ENCODE results near the gene KHDRBS2. TPM values are rescaled to one million over a fixed set of nuclear protein-coding genes. Genes with fewer than 3 reads are reported as not detected.

KHDRBS2 gene
- total RNA-seq, 1 experiment from 2014 or later: not detected

DNA sequence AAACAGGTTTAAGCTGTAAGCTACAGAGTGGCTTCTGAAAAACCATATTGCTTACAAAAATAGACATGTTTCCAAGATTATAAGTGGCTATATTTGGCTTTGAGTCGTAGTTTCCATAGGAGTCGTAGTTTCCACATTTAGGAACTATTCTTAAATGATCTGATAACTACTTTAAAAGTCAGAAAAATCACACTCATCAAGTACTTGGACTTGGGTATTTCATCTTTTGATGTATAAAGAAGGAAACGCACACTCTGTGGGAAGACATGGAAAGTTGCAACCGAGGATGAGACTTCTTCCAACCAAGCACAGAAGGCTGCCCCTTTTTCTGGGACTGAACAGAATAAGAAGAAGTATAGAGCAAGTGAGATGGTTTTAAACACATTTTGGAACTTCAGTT lies 118.3 kb downstream of the KHDRBS2 start:
- no peaks in the 10 kb centered on the region for H3K9me3 ChIP-seq (ENCODE audit: insufficient read depth, low read depth)
- CTCF ChIA-PET: no interaction called here
- H3K79me2 ChIP-seq (ENCODE audit: low read depth): no peaks in the 10 kb centered on the region
- no peak overlapping the region for H3K4me3 ChIP-seq
- no peaks in the 10 kb centered on the region for H3K36me3 ChIP-seq (ENCODE audit: low read depth)
- no peaks in the 10 kb centered on the region; the same call in 1 of the 2 replicates for H4K20me1 ChIP-seq (ENCODE audit: insufficient read depth)
- peaks cover 4% of the 10 kb centered on the region; the same call in 1 of the 2 replicates for H3K9me2 ChIP-seq (ENCODE audit: insufficient read depth)
- no peaks in the 10 kb centered on the region for H3K4me1 ChIP-seq (replicated peaks; ENCODE audit: insufficient read depth)
- POLR2A ChIA-PET (ENCODE audit: unreplicated experiment): no interaction called here
- no peak for TF ChIP-seq EZH2 (IDR thresholded peaks at IDR 0.05; ENCODE audit: low read depth)
- TF ChIP-seq, protein P1, sequence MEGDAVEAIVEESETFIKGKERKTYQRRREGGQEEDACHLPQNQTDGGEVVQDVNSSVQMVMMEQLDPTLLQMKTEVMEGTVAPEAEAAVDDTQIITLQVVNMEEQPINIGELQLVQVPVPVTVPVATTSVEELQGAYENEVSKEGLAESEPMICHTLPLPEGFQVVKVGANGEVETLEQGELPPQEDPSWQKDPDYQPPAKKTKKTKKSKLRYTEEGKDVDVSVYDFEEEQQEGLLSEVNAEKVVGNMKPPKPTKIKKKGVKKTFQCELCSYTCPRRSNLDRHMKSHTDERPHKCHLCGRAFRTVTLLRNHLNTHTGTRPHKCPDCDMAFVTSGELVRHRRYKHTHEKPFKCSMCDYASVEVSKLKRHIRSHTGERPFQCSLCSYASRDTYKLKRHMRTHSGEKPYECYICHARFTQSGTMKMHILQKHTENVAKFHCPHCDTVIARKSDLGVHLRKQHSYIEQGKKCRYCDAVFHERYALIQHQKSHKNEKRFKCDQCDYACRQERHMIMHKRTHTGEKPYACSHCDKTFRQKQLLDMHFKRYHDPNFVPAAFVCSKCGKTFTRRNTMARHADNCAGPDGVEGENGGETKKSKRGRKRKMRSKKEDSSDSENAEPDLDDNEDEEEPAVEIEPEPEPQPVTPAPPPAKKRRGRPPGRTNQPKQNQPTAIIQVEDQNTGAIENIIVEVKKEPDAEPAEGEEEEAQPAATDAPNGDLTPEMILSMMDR (conservative IDR thresholded peaks at IDR 0.05): no peak
- no peaks in the 10 kb centered on the region; the same call in 1 of the 2 replicates for H3F3A ChIP-seq (ENCODE audit: insufficient read depth, low read depth)
- H2AFZ ChIP-seq: no peak overlapping the region
- H3K4me2 ChIP-seq: no peak overlapping the region
- H3K27ac ChIP-seq: no peak overlapping the region
- no peak for DNase-seq
- BruUV-seq (replicated peaks): no TSS peak
- H3K27me3 ChIP-seq (ENCODE audit: insufficient read depth, low read depth): no peaks in the 10 kb centered on the region
- intact Hi-C loops (cut with micrococcal nuclease; ENCODE audit: unreplicated experiment): no loop called here

DNA sequence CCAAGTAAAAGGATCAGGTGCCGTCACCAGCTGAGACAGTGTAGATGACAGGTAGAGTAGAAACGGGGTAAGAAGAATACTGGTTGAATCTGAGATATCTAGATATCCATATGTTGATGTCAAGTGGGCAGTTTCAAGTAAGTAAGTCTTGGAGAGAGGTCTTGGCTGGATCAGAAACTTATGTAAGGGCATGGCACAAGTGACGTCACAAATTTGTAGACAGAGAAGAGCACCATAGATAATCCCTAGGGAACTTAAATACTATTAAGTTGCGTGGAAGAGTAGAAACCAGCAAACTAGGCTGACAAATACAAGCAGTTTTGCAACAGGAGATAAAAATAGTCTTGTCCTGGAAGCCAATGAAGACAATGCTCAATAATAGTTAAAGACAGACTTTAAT lies 123.2 kb downstream of the KHDRBS2 start:
- Histone ChIP-seq H4K20me1 (ENCODE audit: insufficient read depth) (no peaks in the 10 kb centered on the region), H3K4me2 (no peak overlapping the region), H3K27me3 (ENCODE audit: insufficient read depth, low read depth) (no peaks in the 10 kb centered on the region), H3K79me2 (ENCODE audit: low read depth) (no peaks in the 10 kb centered on the region), H3K4me1 (replicated peaks; ENCODE audit: insufficient read depth) (no peaks in the 10 kb centered on the region), H3K9me3 (ENCODE audit: insufficient read depth, low read depth) (no peaks in the 10 kb centered on the region), H3K36me3 (ENCODE audit: low read depth) (no peaks in the 10 kb centered on the region), H3K27ac (no peak overlapping the region), H3K9me2 (ENCODE audit: insufficient read depth) (no peaks in the 10 kb centered on the region), H3K4me3 (no peak overlapping the region), H3F3A (ENCODE audit: insufficient read depth, low read depth) (no peaks in the 10 kb centered on the region; the same call in 1 of the 2 replicates), H2AFZ (no peak overlapping the region; the same call in 1 of the 2 replicates)
- no TSS peak for BruUV-seq (replicated peaks)
- POLR2A ChIA-PET (ENCODE audit: unreplicated experiment): no interaction called here
- TF ChIP-seq, protein P1 (conservative IDR thresholded peaks at IDR 0.05): no peak
- no peak for TF ChIP-seq EZH2 (IDR thresholded peaks at IDR 0.05; ENCODE audit: low read depth)
- no peak for DNase-seq
- CTCF ChIA-PET: no interaction called here
- intact Hi-C loops (cut with micrococcal nuclease; ENCODE audit: unreplicated experiment): no loop called here

DNA sequence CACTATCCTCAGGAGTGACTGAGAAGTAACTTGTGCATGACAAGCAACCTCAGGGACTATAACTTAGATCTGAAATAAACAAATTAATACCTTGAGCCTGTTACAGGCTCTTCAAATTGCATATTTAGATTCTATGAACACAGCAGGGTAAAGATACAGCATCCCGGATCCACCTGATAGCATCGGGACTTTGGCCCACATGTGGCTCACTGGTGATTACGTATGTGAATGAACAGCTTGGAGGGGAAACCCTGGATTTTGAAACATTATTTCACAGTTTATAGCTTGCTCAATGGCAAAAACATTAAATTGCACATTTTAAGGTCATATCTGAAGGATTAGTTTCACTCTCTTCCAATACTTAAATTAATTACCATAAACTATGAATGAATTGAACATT lies 133.2 kb downstream of the KHDRBS2 start:
- H3F3A ChIP-seq (ENCODE audit: insufficient read depth, low read depth): no peaks in the 10 kb centered on the region
- no peak for DNase-seq
- TF ChIP-seq, protein P1 (conservative IDR thresholded peaks at IDR 0.05): no peak
- no peak for TF ChIP-seq EZH2 (IDR thresholded peaks at IDR 0.05; ENCODE audit: low read depth)
- no peaks in the 10 kb centered on the region for H3K27me3 ChIP-seq (ENCODE audit: insufficient read depth, low read depth)
- H3K4me1 ChIP-seq (replicated peaks; ENCODE audit: insufficient read depth): no peaks in the 10 kb centered on the region
- H3K9me2 ChIP-seq (ENCODE audit: insufficient read depth): no peaks in the 10 kb centered on the region
- no peak overlapping the region for H2AFZ ChIP-seq
- no peaks in the 10 kb centered on the region for H3K9me3 ChIP-seq (ENCODE audit: insufficient read depth, low read depth)
- ChIA-PET CTCF (no interaction called here), POLR2A (ENCODE audit: unreplicated experiment) (no interaction called here)
- no peaks in the 10 kb centered on the region for H4K20me1 ChIP-seq (ENCODE audit: insufficient read depth)
- H3K36me3 ChIP-seq (ENCODE audit: low read depth): no peaks in the 10 kb centered on the region
- H3K79me2 ChIP-seq (ENCODE audit: low read depth): no peaks in the 10 kb centered on the region
- no TSS peak for BruUV-seq (replicated peaks)
- intact Hi-C loops (cut with micrococcal nuclease; ENCODE audit: unreplicated experiment): no loop called here
- no peak overlapping the region for H3K4me3 ChIP-seq
- no peak overlapping the region for H3K4me2 ChIP-seq
- no peak overlapping the region for H3K27ac ChIP-seq

All from PC-9 (cell line).